Ovary (tissue), 9 donors: Measurements from ENCODE around the gene CA5B. TPM values are rescaled to one million over a fixed set of nuclear protein-coding genes. Genes with fewer than 3 reads are reported as not detected.

Source experiments
- DNase-seq, 5 donors: peaks; one replicate each; pipeline ENCODE4 v3.0.0-alpha.2; 2019 to 2020
- H3K27ac ChIP-seq, 2 donors: fragments of 200-600 bp; one replicate each; pipeline versions ENCODE4 v1.5.1 to v1.8.0; 2019 to 2022
- H3K27me3 ChIP-seq: fragments of 200-600 bp; one replicate; pipeline ENCODE4 v1.8.0; 2022
- H3K36me3 ChIP-seq: fragments of 200-600 bp; sonication (generic); one replicate; pipeline ENCODE4 v1.5.1; 2019
- H3K4me1 ChIP-seq: one replicate; pipeline ENCODE4 v1.8.1; 2013; ENCODE audit warnings: mild to moderate bottlenecking, moderate library complexity; ENCODE audit not compliant: insufficient read depth
- H3K4me3 ChIP-seq: fragments of 200-600 bp; sonication (generic); one replicate; pipeline ENCODE4 v1.5.1; 2017
- H3K9me3 ChIP-seq, 2 donors: fragments of 200-600 bp in 1 of 2; sonication (generic) in 1 of 2; one replicate each; pipeline versions ENCODE4 v1.5.1 to v1.8.1; 2013 to 2019; ENCODE audit warnings: mild to moderate bottlenecking in 1 of 2, moderate library complexity in 1 of 2
- EP300 ChIP-seq: sonication (generic); formaldehyde crosslinking; IDR thresholded peaks from one replicate; pipeline ENCODE4 v1.6.1; 2017; ENCODE audit warnings: antibody characterized with exemption
- POLR2A ChIP-seq: fragments of 450-650 bp; IDR thresholded peaks from one replicate; pipeline ENCODE4 v1.6.1; 2017; ENCODE audit warnings: antibody characterized with exemption, mild to moderate bottlenecking, moderate library complexity
- whole genome bisulfite sequencing, 3 donors: extraction: QIAGEN DNeasy Blood & Tissue Kit in 1 of 3; methylation state at CpG; one replicate each; pipeline versions ENCODE4 v1.1.5 to v1.1.7; 2013 to 2017; 5-methylcytosine and 5-hydroxymethylcytosine counted together
- intact Hi-C, 4 donors: fragments of 100-400 bp; cut with DNase I; formaldehyde crosslinking; loops; one replicate each; pipeline versions ENCODE4 v1.11.0 to v1.15.1; 2022 to 2023
- polyA plus RNA-seq, 2 donors: library from polyadenylated mRNA; stranded (reverse); fragments of 200-250 nt in 1 of 2; fragments of 350-450 nt in 1 of 2; fragmentation: Illumina TruSeq in 1 of 2; extraction: RNeasy Lipid Tissue Mini Kit (QIAGEN cat#74804) in 1 of 2; gene quantifications; one replicate each; pipeline ENCODE4 v1.2.3, GENCODE V29; 2013 to 2014
- small RNA-seq: library from RNA; depleted of rRNA; stranded (forward); fragments of <200 nt; gene quantifications from one replicate; pipeline ENCODE3, GENCODE V24; 2016
- total RNA-seq, 7 donors: library from RNA; depleted of rRNA in 2 of 7; stranded (reverse); fragments of >200 nt in 2 of 7; fragmentation: NEBNext Ultra II Directional in 3 of 7; extraction: Animal tissue kit (Norgen Biotek cat#: 25700) in 3 of 7; gene quantifications; one replicate each; pipeline versions ENCODE4 v1.1.0 to v1.2.4, GENCODE V29; 2016 to 2023
- TF ChIP-seq, protein P1 (sequence below), 3 donors: fragments of 450-650 bp in 2 of 3; fragments of 200-600 bp in 1 of 3; IDR thresholded peaks; one replicate each; pipeline versions ENCODE4 v1.5.1 to v1.8.0; 2016 to 2022; ENCODE audit warnings: antibody characterized with exemption in 3 of 3, mild to moderate bottlenecking in 1 of 3
- donor health status: DM: no; HTN: no; CAD: no; lungs with moderate emphysema.
- donor health status: DM: no; HTN: no; CAD: no.
- donor health status: Bipolar disorder and iron deficiency.
- donor health status: DM: yes; HTN: yes; CAD: no.
- donor health status: DM: no; HTN: no; CAD: no.
- donor health status: DM: yes; HTN: yes; CAD: no.

The CA5B gene
- total and polyA plus RNA-seq, 9 donors: 6.5 to 39.5 (median 24.1) TPM

DNA sequence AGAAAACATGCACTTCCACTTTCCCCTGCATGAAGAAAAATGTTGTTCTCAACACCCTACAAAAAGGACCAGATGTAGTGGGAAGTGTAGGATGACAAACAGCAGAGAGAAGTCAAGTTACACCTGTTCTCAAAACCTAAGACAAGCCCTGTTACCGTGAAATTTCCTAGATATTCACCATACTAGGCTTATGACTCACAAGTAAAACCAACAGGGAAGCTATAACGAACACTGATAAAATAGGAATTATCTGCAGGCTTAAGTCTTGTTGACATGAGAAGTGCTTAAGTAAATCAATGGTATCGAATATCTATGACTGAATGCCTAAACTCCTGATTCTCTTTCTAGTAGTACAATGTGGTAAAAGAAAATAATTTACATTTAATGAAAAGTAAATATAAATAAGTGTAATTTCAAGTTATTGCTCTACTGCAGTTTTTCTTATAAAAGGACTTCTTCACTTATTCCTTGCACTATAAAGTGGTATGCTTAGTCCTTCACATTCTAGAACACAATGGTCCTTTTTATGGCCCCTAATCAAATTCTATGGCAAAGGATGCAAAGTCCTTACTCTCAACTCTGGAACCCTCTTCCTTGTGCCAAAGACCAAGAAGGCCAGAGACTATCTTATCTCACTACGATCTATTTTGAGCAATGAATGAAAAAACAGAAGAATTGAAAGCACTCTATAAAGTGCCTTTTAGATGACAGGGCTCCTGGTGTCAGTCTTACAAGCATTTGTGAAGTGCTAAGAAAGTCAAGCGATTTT is 96.9 kb downstream of the CA5B start:
- Histone ChIP-seq H3K36me3 (no peaks in the 10 kb centered on the region), H3K4me1 (no peaks in the 10 kb centered on the region), H3K9me3 (no peaks in the 10 kb centered on the region), H3K27me3 (no peaks in the 10 kb centered on the region), H3K27ac (no peak overlapping the region), H3K4me3 (no peak overlapping the region)
- intact Hi-C loops: no loop called here
- no peak for DNase-seq
- 70 to 81% (median 72%) methylated on average over 5 of the region's 5 CpGs for WGBS, 3 donors
- TF ChIP-seq, protein P1, sequence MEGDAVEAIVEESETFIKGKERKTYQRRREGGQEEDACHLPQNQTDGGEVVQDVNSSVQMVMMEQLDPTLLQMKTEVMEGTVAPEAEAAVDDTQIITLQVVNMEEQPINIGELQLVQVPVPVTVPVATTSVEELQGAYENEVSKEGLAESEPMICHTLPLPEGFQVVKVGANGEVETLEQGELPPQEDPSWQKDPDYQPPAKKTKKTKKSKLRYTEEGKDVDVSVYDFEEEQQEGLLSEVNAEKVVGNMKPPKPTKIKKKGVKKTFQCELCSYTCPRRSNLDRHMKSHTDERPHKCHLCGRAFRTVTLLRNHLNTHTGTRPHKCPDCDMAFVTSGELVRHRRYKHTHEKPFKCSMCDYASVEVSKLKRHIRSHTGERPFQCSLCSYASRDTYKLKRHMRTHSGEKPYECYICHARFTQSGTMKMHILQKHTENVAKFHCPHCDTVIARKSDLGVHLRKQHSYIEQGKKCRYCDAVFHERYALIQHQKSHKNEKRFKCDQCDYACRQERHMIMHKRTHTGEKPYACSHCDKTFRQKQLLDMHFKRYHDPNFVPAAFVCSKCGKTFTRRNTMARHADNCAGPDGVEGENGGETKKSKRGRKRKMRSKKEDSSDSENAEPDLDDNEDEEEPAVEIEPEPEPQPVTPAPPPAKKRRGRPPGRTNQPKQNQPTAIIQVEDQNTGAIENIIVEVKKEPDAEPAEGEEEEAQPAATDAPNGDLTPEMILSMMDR (IDR thresholded peaks at IDR 0.05): no peak
- TF ChIP-seq POLR2A (no peak), EP300 (no peak)

Small RNAs within 50 kb of the gene (small RNA-seq; reads per million reads assigned to genes)
- gene RF00409: not detected

Other genes starting within 250 kb of the CA5B start
- gene PIR, start 244.9 kb upstream of the CA5B start, total RNA-seq: 10 to 100 TPM in 6 of 7 donors, 1 to 10 TPM in 1; 8.2 to 23.7 (median 12.5) TPM
- gene PIR, start 244.9 kb upstream of the CA5B start, polyA plus RNA-seq: 10 to 100 TPM; 17.9 to 23.7 TPM
- 1 to 10 TPM in 6 of 7 donors, under 1 TPM in 1; 0.50 to 1.7 (median 1.1) TPM for gene BMX, start 237.5 kb upstream of the CA5B start, total RNA-seq
- gene BMX, start 237.5 kb upstream of the CA5B start, polyA plus RNA-seq: 1 to 10 TPM; 1.5 to 3.9 TPM
- 1 to 10 TPM in 5 of 7 donors, under 1 TPM in 2; 0.37 to 7.2 (median 2.3) TPM for gene ACE2, start 137.3 kb upstream of the CA5B start, total RNA-seq
- 10 to 100 TPM in 1 of 2 donors, 1 to 10 TPM in 1; 1.8 to 20.8 TPM for gene ACE2, start 137.3 kb upstream of the CA5B start, polyA plus RNA-seq
- 1 to 10 TPM in 5 of 7 donors, under 1 TPM in 2; 0.23 to 1.9 (median 1.2) TPM for gene CLTRN, start 73.5 kb upstream of the CA5B start, total RNA-seq
- gene CLTRN, start 73.5 kb upstream of the CA5B start, polyA plus RNA-seq: 1 to 10 TPM; 1.7 to 2.9 TPM
- gene ZRSR2, start 52.2 kb downstream of the CA5B start, total RNA-seq: 10 to 100 TPM in 5 of 7 donors, 1 to 10 TPM in 2; 4.4 to 12.7 (median 10.7) TPM
- 10 to 100 TPM; 23.1 to 37.6 TPM for gene ZRSR2, start 52.2 kb downstream of the CA5B start, polyA plus RNA-seq
- 10 to 100 TPM; 13.0 to 25.1 (median 16.6) TPM for gene AP1S2, start 116.5 kb downstream of the CA5B start, total RNA-seq
- gene AP1S2, start 116.5 kb downstream of the CA5B start, polyA plus RNA-seq: 10 to 100 TPM; 15.5 to 33.1 TPM